IMR-90 (cell line): ENCODE results near the gene L1TD1. TPM values are rescaled to one million over a fixed set of nuclear protein-coding genes. Genes with fewer than 3 reads are reported as not detected.

ENCODE experiments used
- ATAC-seq: fragments of 200-7000 bp; cut with Tn5 transposase; 2 replicates; pipeline ENCODE4 v1.9.1; 2020; ENCODE audit warnings: low read depth, mild to moderate bottlenecking, moderate library complexity
- BruUV-seq: library from RNA; stranded (reverse); fragments of 400-500 nt; replicated peaks from 2 replicates; lab custom pipeline; 2021; lab: Mats Ljungman, UMichigan
- CTCF ChIA-PET: fragments of 300-600 bp; formaldehyde crosslinking; extraction: SDS; loops from one replicate; lab custom pipeline; 2021; ENCODE audit warnings: antibody characterized with exemption; lab: Yijun Ruan, JAX
- POLR2A ChIA-PET: fragments of 300-600 bp; sonication (Branson Sonifier 250); formaldehyde crosslinking; loops from one replicate; lab custom pipeline; 2022; ENCODE audit warnings: antibody characterized with exemption; ENCODE audit not compliant: unreplicated experiment; lab: Charles Lee
- DNase-seq: peaks from one replicate; pipeline ENCODE4 v3.0.0; 2013
- H2AFZ ChIP-seq: replicated peaks from 2 replicates; pipeline ENCODE3; 2013; ENCODE audit warnings: low read length, mild to moderate bottlenecking; ENCODE audit not compliant: poor library complexity
- H2AK5ac ChIP-seq: 2 replicates; pipeline ENCODE4 v1.6.1; 2013; ENCODE audit warnings: low read depth, low read length, inconsistent platforms
- H2AK9ac ChIP-seq: replicated peaks from 2 replicates; pipeline ENCODE3; 2013; ENCODE audit warnings: mild to moderate bottlenecking, low read depth, low read length, moderate library complexity; ENCODE audit not compliant: poor library complexity
- H2BK120ac ChIP-seq: 2 replicates; pipeline ENCODE4 v1.6.1; 2013; ENCODE audit warnings: low read depth, low read length, inconsistent platforms
- H2BK15ac ChIP-seq: 3 replicates; pipeline ENCODE4 v1.6.1; 2013; ENCODE audit warnings: low read depth, low read length, inconsistent platforms
- H2BK20ac ChIP-seq: 2 replicates; pipeline ENCODE4 v1.6.1; 2013; ENCODE audit warnings: low read depth, mild to moderate bottlenecking, inconsistent platforms, low read length, moderate library complexity
- H2BK5ac ChIP-seq: 2 replicates; pipeline ENCODE4 v1.6.1; 2013; ENCODE audit warnings: mild to moderate bottlenecking, low read depth, low read length, inconsistent platforms; ENCODE audit not compliant: poor library complexity, severe bottlenecking
- H3K14ac ChIP-seq: replicated peaks from 2 replicates; pipeline ENCODE4 v1.6.1; 2013; ENCODE audit warnings: low read depth, low read length, inconsistent platforms
- H3K18ac ChIP-seq: 2 replicates; pipeline ENCODE4 v1.6.1; 2013; ENCODE audit warnings: low read depth, low read length, control low read depth
- H3K23ac ChIP-seq: 2 replicates; pipeline ENCODE4 v1.6.1; 2013; ENCODE audit warnings: low read depth, low read length, inconsistent platforms
- H3K27ac ChIP-seq: 2 replicates; pipeline ENCODE4 v1.5.1; 2013; ENCODE audit warnings: mild to moderate bottlenecking, control low read depth, low read length; ENCODE audit not compliant: insufficient read depth
- H3K27me3 ChIP-seq: 2 replicates; pipeline ENCODE4 v1.6.1; 2013; ENCODE audit warnings: low read length; ENCODE audit not compliant: control insufficient read depth, insufficient read depth
- H3K36me3 ChIP-seq: 2 replicates; pipeline ENCODE4 v1.6.1; 2013; ENCODE audit warnings: low read length, mixed read lengths; ENCODE audit not compliant: control insufficient read depth, insufficient read depth
- H3K4ac ChIP-seq: 2 replicates; pipeline ENCODE4 v1.6.1; 2013; ENCODE audit warnings: low read depth, low read length, inconsistent platforms
- H3K4me1 ChIP-seq: 2 replicates; pipeline ENCODE4 v1.6.1; 2013; ENCODE audit warnings: low read length, mixed read lengths; ENCODE audit not compliant: control insufficient read depth, insufficient read depth
- H3K4me2 ChIP-seq: 2 replicates; pipeline ENCODE4 v1.6.1; 2013; ENCODE audit warnings: low read depth, mild to moderate bottlenecking, control low read depth, low read length, moderate library complexity
- H3K4me3 ChIP-seq: 2 replicates; pipeline ENCODE4 v1.5.1; 2013; ENCODE audit warnings: low read depth, mild to moderate bottlenecking, control low read depth, low read length, moderate library complexity; ENCODE audit not compliant: insufficient read depth
- H3K56ac ChIP-seq: 2 replicates; pipeline ENCODE4 v1.6.1; 2013; ENCODE audit warnings: low read length, inconsistent platforms; ENCODE audit not compliant: insufficient read depth; ENCODE audit errors: extremely low read depth
- H3K79me1 ChIP-seq, 2 experiments: 2 replicates each; pipeline ENCODE4 v1.6.1; 2013; ENCODE audit warnings: low read length in 2 of 2, inconsistent platforms in 1 of 2, low read depth in 1 of 2
- H3K9ac ChIP-seq: 2 replicates; pipeline ENCODE4 v1.6.1; 2013; ENCODE audit warnings: low read depth, low read length, control low read depth
- H3K9me1 ChIP-seq: 2 replicates; pipeline ENCODE4 v1.6.1; 2013; ENCODE audit warnings: low read length, inconsistent platforms; ENCODE audit not compliant: insufficient read depth
- H3K9me3 ChIP-seq: 2 replicates; pipeline ENCODE4 v1.6.1; 2013; ENCODE audit warnings: low read length; ENCODE audit not compliant: control insufficient read depth, insufficient read depth
- H4K20me1 ChIP-seq: 2 replicates; pipeline ENCODE4 v1.6.1; 2013; ENCODE audit warnings: low read length, inconsistent platforms; ENCODE audit not compliant: insufficient read depth
- H4K5ac ChIP-seq: 2 replicates; pipeline ENCODE4 v1.6.1; 2013; ENCODE audit warnings: mild to moderate bottlenecking, low read depth, low read length, control low read depth
- H4K8ac ChIP-seq, 2 experiments: 2 replicates each; pipeline ENCODE4 v1.6.1; 2013; ENCODE audit warnings: low read depth in 2 of 2, low read length in 2 of 2, control low read depth in 1 of 2, inconsistent platforms in 1 of 2
- H4K91ac ChIP-seq: 2 replicates; pipeline ENCODE4 v1.6.1; 2013; ENCODE audit warnings: low read depth, low read length, inconsistent platforms; ENCODE audit not compliant: insufficient read depth
- BHLHE40 ChIP-seq: fragments of 150-350 bp; IDR thresholded peaks from 2 replicates; pipeline ENCODE4 v1.6.1; 2016; ENCODE audit warnings: mild to moderate bottlenecking, low read depth, low read length
- CTCF ChIP-seq: conservative IDR thresholded peaks from 2 replicates; pipeline ENCODE4 v1.5.1; 2012; ENCODE audit warnings: mild to moderate bottlenecking, low read depth, low read length, improper control_type of control experiment
- FOS ChIP-seq: fragments of 150-350 bp; IDR thresholded peaks from 2 replicates; pipeline ENCODE4 v1.6.1; 2016; ENCODE audit warnings: low read depth, low read length
- MAZ ChIP-seq: IDR thresholded peaks from 2 replicates; pipeline ENCODE4 v1.6.1; 2012; ENCODE audit warnings: low read depth, mild to moderate bottlenecking, low read length, improper control_type of control experiment, moderate library complexity, borderline replicate concordance
- MXI1 ChIP-seq: IDR thresholded peaks from 2 replicates; pipeline ENCODE4 v1.6.1; 2012; ENCODE audit warnings: low read depth, mild to moderate bottlenecking, low read length, moderate library complexity, borderline replicate concordance
- NFE2L2 ChIP-seq: fragments of 150-350 bp; IDR thresholded peaks from 2 replicates; pipeline ENCODE4 v1.6.1; 2016; ENCODE audit warnings: low read depth, mild to moderate bottlenecking, low read length
- POLR2A ChIP-seq: IDR thresholded peaks from 2 replicates; pipeline ENCODE4 v1.6.1; 2012; ENCODE audit warnings: mild to moderate bottlenecking, low read depth, low read length
- USF2 ChIP-seq: fragments of 150-350 bp; IDR thresholded peaks from 2 replicates; pipeline ENCODE4 v1.6.1; 2017; ENCODE audit warnings: mild to moderate bottlenecking, antibody characterized with exemption, low read length, low read depth
- WGBS, 2 experiments: methylation state at CpG; one replicate each; pipeline versions ENCODE4 v1.1.5 to v1.1.7; 2013; ENCODE audit warnings: missing lambda C conversion rate in 2 of 2; ENCODE audit not compliant: insufficient read length in 1 of 2; ENCODE audit errors: extremely low coverage in 2 of 2; 5-methylcytosine and 5-hydroxymethylcytosine counted together
- dilution Hi-C: fragments of 300-500 bp; cut with HindIII; formaldehyde crosslinking; loops from one replicate; pipeline ENCODE4 v1.14.3; 2018; ENCODE audit warnings: low sequenced_read_pairs; ENCODE audit not compliant: unreplicated experiment
- in situ Hi-C: fragments of 300-500 bp; cut with MboI; formaldehyde crosslinking; loops from 3 replicates; pipeline ENCODE4 v1.14.3; 2019; ENCODE audit warnings: low sequenced_read_pairs, inconsistent platforms, mixed read lengths
- intact Hi-C: fragments of 100-400 bp; cut with micrococcal nuclease; formaldehyde crosslinking; loops from 2 replicates; pipeline ENCODE4 v1.10.0; 2022
- polyA plus RNA-seq, 3 experiments: library from polyadenylated mRNA; depleted of rRNA; stranded (reverse); fragments of >200 nt; gene quantifications; 2 replicates each; pipeline ENCODE4 v1.2.3, GENCODE V29; 2012; ENCODE audit warnings: low replicate concordance in 1 of 3
- total RNA-seq: library from RNA; depleted of rRNA; stranded (reverse); fragments of >200 nt; gene quantifications from 2 replicates; pipeline ENCODE4 v1.2.3, GENCODE V29; 2012

Gene L1TD1
- total and polyA plus RNA-seq, 2 of the 4 experiments (the other 2 are of a cell fraction): not detected

DNA sequence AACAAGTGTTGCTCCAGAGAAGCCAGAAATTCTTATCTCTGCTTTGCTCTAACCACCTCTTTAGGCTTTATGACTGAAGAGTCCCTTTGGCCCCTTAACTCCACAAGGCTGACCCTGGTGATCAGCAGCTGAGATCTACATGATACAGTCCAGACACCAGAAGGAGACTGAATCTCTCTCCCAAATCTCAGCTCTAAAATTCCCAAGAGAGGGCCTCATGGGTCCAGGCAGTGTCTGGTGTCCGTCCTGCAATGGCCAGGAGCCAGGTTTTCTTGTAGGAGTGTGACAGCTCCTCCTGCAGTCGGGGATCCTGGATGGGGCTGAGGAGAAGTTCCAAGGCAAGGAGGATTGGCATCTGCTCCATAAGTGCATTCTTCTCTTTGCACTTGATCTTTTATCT is 35.3 kb downstream of the L1TD1 start:
- H3K4ac ChIP-seq: no peak overlapping the region
- no peak overlapping the region for H3K56ac ChIP-seq
- peaks cover 15% of the 10 kb centered on the region for H3K9me3 ChIP-seq
- ChIA-PET CTCF (no interaction called here), POLR2A (no interaction called here)
- H3K14ac ChIP-seq: no peak overlapping the region
- TF ChIP-seq BHLHE40 (no peak), MAZ (no peak), NFE2L2 (no peak), FOS (no peak), POLR2A (no peak), MXI1 (no peak), CTCF (no peak), USF2 (no peak)
- H4K20me1 ChIP-seq: no peaks in the 10 kb centered on the region
- no peaks in the 10 kb centered on the region for H3K79me1 ChIP-seq
- no peaks in the 10 kb centered on the region for H3K27me3 ChIP-seq
- no peak overlapping the region for H3K4me2 ChIP-seq
- H3K18ac ChIP-seq: no peak overlapping the region
- H2AK9ac ChIP-seq: no peak overlapping the region
- no peak overlapping the region for H2AK5ac ChIP-seq
- H2BK20ac ChIP-seq: no peak overlapping the region
- no peak overlapping the region for H4K8ac ChIP-seq
- no CpG with 5 or more reads among the region's 2 CpGs for WGBS, 2 experiments
- no peak overlapping the region for H3K27ac ChIP-seq
- no peak for ATAC-seq
- in situ Hi-C loops (no loop called here), dilution Hi-C loops (no loop called here), intact Hi-C loops (no loop called here)
- H4K5ac ChIP-seq: no peak overlapping the region
- H4K91ac ChIP-seq: no peak overlapping the region
- H2BK5ac ChIP-seq: no peak overlapping the region
- H3K9ac ChIP-seq: no peak overlapping the region
- no peak overlapping the region for H3K4me3 ChIP-seq
- H3K9me1 ChIP-seq: no peaks in the 10 kb centered on the region
- H2AFZ ChIP-seq: no peak overlapping the region
- H3K4me1 ChIP-seq: no peaks in the 10 kb centered on the region
- no peak overlapping the region for H3K23ac ChIP-seq
- no peak overlapping the region for H2BK120ac ChIP-seq
- no TSS peak for BruUV-seq
- no peak for DNase-seq
- no peaks in the 10 kb centered on the region for H3K36me3 ChIP-seq
- no peak overlapping the region for H2BK15ac ChIP-seq
